ENCODE results near the gene ATF7.

The ATF7 gene

DNA sequence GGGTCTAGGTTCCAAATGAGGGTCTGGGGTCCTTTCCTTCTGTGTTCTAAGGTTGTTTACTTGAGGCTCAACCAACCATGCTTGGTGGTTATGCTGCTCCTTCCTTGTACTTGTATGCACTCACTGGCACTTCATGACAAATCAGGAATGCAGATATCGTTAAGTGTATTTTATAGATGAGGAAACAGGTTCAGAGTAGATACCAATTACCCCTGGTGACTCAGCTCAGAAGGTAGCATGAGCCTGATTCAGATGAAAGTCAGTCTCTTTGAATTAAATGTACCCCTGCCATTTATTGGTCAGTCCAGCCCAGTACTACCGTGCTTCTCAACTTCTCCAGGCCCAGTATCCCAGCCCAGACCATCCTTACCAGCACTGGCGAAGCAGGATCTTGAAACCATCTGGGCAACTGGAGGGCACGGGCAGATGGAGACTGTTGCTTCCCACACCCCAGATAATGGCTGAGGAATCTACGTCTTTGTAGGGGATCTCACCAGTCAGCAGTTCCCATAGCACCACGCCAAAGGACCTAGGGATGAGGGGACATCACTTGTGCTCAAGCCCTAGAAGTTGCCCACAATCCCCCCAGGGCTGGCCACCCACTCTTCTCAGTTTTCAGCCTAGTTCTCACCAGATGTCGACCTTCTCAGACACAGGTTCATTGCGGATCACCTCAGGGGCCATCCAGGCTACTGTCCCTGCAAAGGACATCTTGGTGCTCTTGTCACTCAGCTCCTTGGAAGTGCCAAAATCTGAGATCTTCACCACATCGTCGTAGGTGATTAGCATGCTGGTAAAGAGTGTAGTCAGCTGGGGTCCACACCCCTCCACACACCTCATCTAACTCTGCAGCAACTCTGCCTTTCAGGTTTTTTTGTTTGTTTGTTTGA, 141.3 kb downstream of the ATF7 start:
- H3K4me2 ChIP-seq (ENCODE audit: low read length): no peak overlapping the region
- peaks cover 12% of the 10 kb centered on the region for H4K20me1 ChIP-seq (ENCODE audit: control insufficient read depth, insufficient read depth, low read depth, low read length)
- TF ChIP-seq EZH2phosphoT487 (IDR thresholded peaks at IDR 0.05; ENCODE audit: borderline replicate concordance, low read length): no peak
- TF ChIP-seq, protein P1, sequence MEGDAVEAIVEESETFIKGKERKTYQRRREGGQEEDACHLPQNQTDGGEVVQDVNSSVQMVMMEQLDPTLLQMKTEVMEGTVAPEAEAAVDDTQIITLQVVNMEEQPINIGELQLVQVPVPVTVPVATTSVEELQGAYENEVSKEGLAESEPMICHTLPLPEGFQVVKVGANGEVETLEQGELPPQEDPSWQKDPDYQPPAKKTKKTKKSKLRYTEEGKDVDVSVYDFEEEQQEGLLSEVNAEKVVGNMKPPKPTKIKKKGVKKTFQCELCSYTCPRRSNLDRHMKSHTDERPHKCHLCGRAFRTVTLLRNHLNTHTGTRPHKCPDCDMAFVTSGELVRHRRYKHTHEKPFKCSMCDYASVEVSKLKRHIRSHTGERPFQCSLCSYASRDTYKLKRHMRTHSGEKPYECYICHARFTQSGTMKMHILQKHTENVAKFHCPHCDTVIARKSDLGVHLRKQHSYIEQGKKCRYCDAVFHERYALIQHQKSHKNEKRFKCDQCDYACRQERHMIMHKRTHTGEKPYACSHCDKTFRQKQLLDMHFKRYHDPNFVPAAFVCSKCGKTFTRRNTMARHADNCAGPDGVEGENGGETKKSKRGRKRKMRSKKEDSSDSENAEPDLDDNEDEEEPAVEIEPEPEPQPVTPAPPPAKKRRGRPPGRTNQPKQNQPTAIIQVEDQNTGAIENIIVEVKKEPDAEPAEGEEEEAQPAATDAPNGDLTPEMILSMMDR (IDR thresholded peaks at IDR 0.05; ENCODE audit: low read depth, low read length, poor library complexity, severe bottlenecking): no peak
- H3K27ac ChIP-seq (ENCODE audit: low read depth, low read length): no peak overlapping the region
- H3K4me1 ChIP-seq (ENCODE audit: control insufficient read depth, low read length): no peaks in the 10 kb centered on the region
- peaks cover 36% of the 10 kb centered on the region for H3F3A ChIP-seq (ENCODE audit: control insufficient read depth, insufficient read depth)
- H3K9me2 ChIP-seq (replicated peaks; ENCODE audit: control insufficient read depth, low read length): no peaks in the 10 kb centered on the region
- H3K9me3 ChIP-seq (ENCODE audit: control insufficient read depth, insufficient read depth, low read length): no peaks in the 10 kb centered on the region
- no peaks in the 10 kb centered on the region for H3K27me3 ChIP-seq (ENCODE audit: control insufficient read depth, low read length)
- H3K4me3 ChIP-seq (ENCODE audit: low read length): no peak overlapping the region
- H3K36me3 ChIP-seq (ENCODE audit: control insufficient read depth, low read length): peaks cover 57% of the 10 kb centered on the region
- H3K79me2 ChIP-seq (ENCODE audit: control insufficient read depth, low read length): no peaks in the 10 kb centered on the region

DNA sequence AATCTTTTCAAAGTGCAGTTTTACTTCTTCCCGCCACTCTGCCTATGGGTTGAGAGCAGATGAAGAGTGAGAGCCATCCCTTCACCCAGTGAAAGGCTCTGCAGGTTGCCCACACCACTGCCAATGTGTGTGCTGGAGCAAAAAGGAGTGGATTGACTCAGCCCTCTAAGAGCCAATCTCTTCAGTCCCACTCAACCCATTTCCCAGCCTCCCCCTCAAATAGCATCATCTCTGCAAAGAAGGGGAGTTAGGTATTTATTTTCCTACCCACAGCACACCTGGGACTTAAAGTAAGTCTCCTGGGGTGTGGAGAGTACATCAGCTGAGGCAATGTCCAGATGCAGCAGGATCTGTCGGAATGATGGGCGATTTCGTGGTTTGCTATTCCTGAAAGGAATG, 142.2 kb downstream of the ATF7 start:
- Histone ChIP-seq H3K4me1 (ENCODE audit: control insufficient read depth, low read length) (no peaks in the 10 kb centered on the region), H3K9me2 (replicated peaks; ENCODE audit: control insufficient read depth, low read length) (no peaks in the 10 kb centered on the region), H3K9me3 (ENCODE audit: control insufficient read depth, insufficient read depth, low read length) (no peaks in the 10 kb centered on the region), H4K20me1 (ENCODE audit: control insufficient read depth, insufficient read depth, low read depth, low read length) (peaks cover 18% of the 10 kb centered on the region), H3K4me3 (ENCODE audit: low read length) (no peak overlapping the region), H3F3A (ENCODE audit: control insufficient read depth, insufficient read depth) (peaks cover 45% of the 10 kb centered on the region), H3K79me2 (ENCODE audit: control insufficient read depth, low read length) (no peaks in the 10 kb centered on the region), H3K4me2 (ENCODE audit: low read length) (no peak overlapping the region), H3K36me3 (ENCODE audit: control insufficient read depth, low read length) (peaks cover 66% of the 10 kb centered on the region), H3K27ac (ENCODE audit: low read depth, low read length) (no peak overlapping the region), H3K27me3 (ENCODE audit: control insufficient read depth, low read length) (no peaks in the 10 kb centered on the region)
- TF ChIP-seq, protein P1 (IDR thresholded peaks at IDR 0.05; ENCODE audit: low read depth, low read length, poor library complexity, severe bottlenecking): no peak

GRCh38 chr12:53483225-53483978, 142.8 kb downstream of the ATF7 start:
- no peaks in the 10 kb centered on the region for H3K79me2 ChIP-seq (ENCODE audit: control insufficient read depth, low read length)
- H3K27ac ChIP-seq (ENCODE audit: low read depth, low read length): no peak overlapping the region
- no peaks in the 10 kb centered on the region for H3K9me2 ChIP-seq (replicated peaks; ENCODE audit: control insufficient read depth, low read length)
- H3K9me3 ChIP-seq (ENCODE audit: control insufficient read depth, insufficient read depth, low read length): no peaks in the 10 kb centered on the region
- TF ChIP-seq, protein P1 (IDR thresholded peaks at IDR 0.05; ENCODE audit: low read depth, low read length, poor library complexity, severe bottlenecking): no peak
- no peak for TF ChIP-seq EZH2phosphoT487 (IDR thresholded peaks at IDR 0.05; ENCODE audit: borderline replicate concordance, low read length)
- H3F3A ChIP-seq (ENCODE audit: control insufficient read depth, insufficient read depth): peaks cover 51% of the 10 kb centered on the region
- no peak overlapping the region for H3K4me3 ChIP-seq (ENCODE audit: low read length)
- H3K4me1 ChIP-seq (ENCODE audit: control insufficient read depth, low read length): no peaks in the 10 kb centered on the region
- H3K27me3 ChIP-seq (ENCODE audit: control insufficient read depth, low read length): no peaks in the 10 kb centered on the region
- H3K36me3 ChIP-seq (ENCODE audit: control insufficient read depth, low read length): peaks cover 72% of the 10 kb centered on the region
- H4K20me1 ChIP-seq (ENCODE audit: control insufficient read depth, insufficient read depth, low read depth, low read length): peaks cover 20% of the 10 kb centered on the region
- H3K4me2 ChIP-seq (ENCODE audit: low read length): no peak overlapping the region

Data from DOHH2 (cell line).